Body of pancreas (tissue), 4 donors: Measurements from ENCODE around the gene EFNA1.

Experiments used
- CTCF ChIP-seq, 7 experiments: fragments of 450-650 bp in 4 of 7; fragments of 200-600 bp in 3 of 7; sonication (generic) in 3 of 7; IDR thresholded peaks; one replicate each; pipeline ENCODE4 v1.5.1; 2016 to 2019; ENCODE audit warnings: antibody characterized with exemption in 7 of 7
- POLR2A ChIP-seq, 3 donors: fragments of 450-650 bp; IDR thresholded peaks; one replicate each; pipeline ENCODE4 v1.6.1; 2016; ENCODE audit warnings: antibody characterized with exemption in 3 of 3, mild to moderate bottlenecking in 2 of 3

DNA sequence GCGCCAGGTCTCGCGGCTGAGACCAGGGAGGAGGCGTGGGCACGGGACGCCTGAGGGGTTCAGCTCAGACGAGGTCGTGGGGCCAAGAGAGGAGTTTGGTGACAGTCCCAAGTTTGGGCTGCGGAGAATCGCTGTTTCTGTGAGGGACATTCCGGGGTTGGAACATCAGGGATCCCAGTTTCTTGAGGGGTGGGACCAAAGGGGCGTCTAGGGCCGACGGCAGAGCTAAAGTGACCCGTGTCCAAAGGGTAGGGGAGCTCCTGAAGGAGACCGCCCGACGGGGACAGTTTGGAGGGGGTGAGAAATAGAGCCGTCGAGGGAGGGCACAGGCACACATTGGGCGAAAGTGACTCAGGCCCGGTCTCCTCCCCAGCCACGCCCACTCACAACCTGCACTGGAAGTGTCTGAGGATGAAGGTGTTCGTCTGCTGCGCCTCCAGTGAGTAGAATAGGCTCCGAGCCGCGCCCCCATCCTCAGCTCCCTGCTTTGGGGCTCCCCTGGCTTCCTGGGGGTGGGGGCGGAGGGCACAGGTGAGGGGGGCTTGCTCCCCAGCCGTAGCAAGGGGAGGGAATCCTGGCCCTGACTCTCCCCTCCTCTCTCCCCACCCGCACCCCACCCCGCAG is 42.1 kb upstream of the EFNA1 start:
- TF ChIP-seq CTCF (IDR thresholded peaks at IDR 0.05), result no peak
- TF ChIP-seq POLR2A (IDR thresholded peaks at IDR 0.05), result no peak
